Rectal smooth muscle tissue (tissue), 1 donor: ENCODE measurements around the gene UGT1A5.

Experiments
- H3K27ac ChIP-seq: one replicate; pipeline ENCODE4 v1.7.0; 2013; ENCODE audit warnings: low read depth, low read length, inconsistent platforms
- H3K27me3 ChIP-seq: one replicate; pipeline ENCODE4 v1.7.0; 2013; ENCODE audit warnings: low read length; ENCODE audit not compliant: control insufficient read depth, insufficient read depth
- H3K36me3 ChIP-seq: one replicate; pipeline ENCODE4 v1.7.0; 2013; ENCODE audit warnings: low read length; ENCODE audit not compliant: control insufficient read depth, insufficient read depth
- H3K4me1 ChIP-seq: one replicate; pipeline ENCODE4 v1.7.0; 2013; ENCODE audit warnings: low read length; ENCODE audit not compliant: control insufficient read depth, insufficient read depth
- H3K4me3 ChIP-seq: one replicate; pipeline ENCODE4 v1.7.0; 2013; ENCODE audit warnings: low read length
- H3K9ac ChIP-seq: one replicate; pipeline ENCODE4 v1.7.0; 2013; ENCODE audit warnings: low read length

The UGT1A5 gene

GRCh38 chr2:233779722-233780121 lies 67.0 kb downstream of the UGT1A5 start:
- Histone ChIP-seq H3K4me1 (no peaks in the 10 kb centered on the region), H3K27ac (no peak overlapping the region), H3K36me3 (no peaks in the 10 kb centered on the region), H3K4me3 (no peak overlapping the region), H3K27me3 (no peaks in the 10 kb centered on the region), H3K9ac (no peak overlapping the region)

- H3K36me3 ChIP-seq, result no peaks in the 10 kb centered on the region
- no peaks in the 10 kb centered on the region for H3K27me3 ChIP-seq
- H3K27ac ChIP-seq, result no peak overlapping the region
- no peak overlapping the region for H3K4me3 ChIP-seq
- no peak overlapping the region for H3K9ac ChIP-seq
- H3K4me1 ChIP-seq, result no peaks in the 10 kb centered on the region
These were observed 68.1 kb downstream of the UGT1A5 start for GRCh38 chr2:233780771-233781170.

GRCh38 chr2:233789554-233789953 lies 76.8 kb downstream of the UGT1A5 start:
- no peaks in the 10 kb centered on the region for H3K4me1 ChIP-seq
- no peak overlapping the region for H3K4me3 ChIP-seq
- no peak overlapping the region for H3K9ac ChIP-seq
- H3K27me3 ChIP-seq, result peaks cover 2% of the 10 kb centered on the region
- no peak overlapping the region for H3K27ac ChIP-seq
- H3K36me3 ChIP-seq, result no peaks in the 10 kb centered on the region

- Histone ChIP-seq H3K27ac (no peak overlapping the region), H3K4me3 (no peak overlapping the region), H3K9ac (no peak overlapping the region), H3K36me3 (no peaks in the 10 kb centered on the region), H3K27me3 (peaks cover 2% of the 10 kb centered on the region), H3K4me1 (no peaks in the 10 kb centered on the region)
These were observed 78.6 kb downstream of the UGT1A5 start for GRCh38 chr2:233791151-233791882.

GRCh38 chr2:233791883-233792329 lies 79.2 kb downstream of the UGT1A5 start:
- Histone ChIP-seq H3K36me3 (no peaks in the 10 kb centered on the region), H3K27me3 (peaks cover 2% of the 10 kb centered on the region), H3K4me1 (no peaks in the 10 kb centered on the region), H3K27ac (no peak overlapping the region), H3K9ac (no peak overlapping the region), H3K4me3 (no peak overlapping the region)

GRCh38 chr2:233792720-233793119 lies 80.0 kb downstream of the UGT1A5 start:
- Histone ChIP-seq H3K36me3 (no peaks in the 10 kb centered on the region), H3K9ac (no peak overlapping the region), H3K27me3 (peaks cover 2% of the 10 kb centered on the region), H3K4me3 (no peak overlapping the region), H3K4me1 (no peaks in the 10 kb centered on the region), H3K27ac (no peak overlapping the region)

GRCh38 chr2:233793465-233794127 lies 80.9 kb downstream of the UGT1A5 start:
- Histone ChIP-seq H3K9ac (no peak overlapping the region), H3K36me3 (no peaks in the 10 kb centered on the region), H3K27me3 (peaks cover 2% of the 10 kb centered on the region), H3K4me1 (no peaks in the 10 kb centered on the region), H3K4me3 (no peak overlapping the region), H3K27ac (no peak overlapping the region)

- no peaks in the 10 kb centered on the region for H3K4me1 ChIP-seq
- H3K27me3 ChIP-seq, result peaks cover 2% of the 10 kb centered on the region
- no peak overlapping the region for H3K9ac ChIP-seq
- no peak overlapping the region for H3K4me3 ChIP-seq
- H3K27ac ChIP-seq, result no peak overlapping the region
- H3K36me3 ChIP-seq, result no peaks in the 10 kb centered on the region
These were observed 81.5 kb downstream of the UGT1A5 start for GRCh38 chr2:233794128-233794658.

- H3K36me3 ChIP-seq, result no peaks in the 10 kb centered on the region
- no peak overlapping the region for H3K4me3 ChIP-seq
- H3K4me1 ChIP-seq, result no peaks in the 10 kb centered on the region
- H3K9ac ChIP-seq, result no peak overlapping the region
- no peak overlapping the region for H3K27ac ChIP-seq
- peaks cover 2% of the 10 kb centered on the region for H3K27me3 ChIP-seq
These were observed 83.0 kb downstream of the UGT1A5 start for GRCh38 chr2:233795735-233796171.

GRCh38 chr2:233796254-233796653 lies 83.5 kb downstream of the UGT1A5 start:
- no peak overlapping the region for H3K9ac ChIP-seq
- H3K36me3 ChIP-seq, result no peaks in the 10 kb centered on the region
- no peak overlapping the region for H3K27ac ChIP-seq
- peaks cover 2% of the 10 kb centered on the region for H3K27me3 ChIP-seq
- H3K4me3 ChIP-seq, result no peak overlapping the region
- H3K4me1 ChIP-seq, result no peaks in the 10 kb centered on the region

- Histone ChIP-seq H3K4me3 (no peak overlapping the region), H3K36me3 (no peaks in the 10 kb centered on the region), H3K27ac (no peak overlapping the region), H3K9ac (no peak overlapping the region), H3K4me1 (no peaks in the 10 kb centered on the region), H3K27me3 (peaks cover 2% of the 10 kb centered on the region)
These were observed 85.8 kb downstream of the UGT1A5 start for GRCh38 chr2:233798335-233799086.

GRCh38 chr2:233799087-233799665 lies 86.5 kb downstream of the UGT1A5 start:
- Histone ChIP-seq H3K27me3 (no peaks in the 10 kb centered on the region), H3K4me3 (no peak overlapping the region), H3K9ac (no peak overlapping the region), H3K4me1 (no peaks in the 10 kb centered on the region), H3K27ac (no peak overlapping the region), H3K36me3 (no peaks in the 10 kb centered on the region)
